HL-60 (cell line): Measurements from ENCODE around the gene C2CD5.

Source experiments
- DNase-seq, 2 experiments: peaks; one replicate each; pipeline ENCODE4 v3.0.0-alpha.2; 2010 to 2020; ENCODE audit warnings: low read depth in 1 of 2, low spot score in 1 of 2
- H3K27ac ChIP-seq: fragments of 250-450 bp; sonication (Bioruptor Pico); replicated peaks from 2 replicates; pipeline ENCODE4 v1.5.1; 2020; ENCODE audit warnings: mild to moderate bottlenecking, moderate library complexity
- H3K27me3 ChIP-seq: fragments of 250-450 bp; sonication (Bioruptor Pico); 2 replicates; pipeline ENCODE4 v1.5.1; 2021; ENCODE audit warnings: mild to moderate bottlenecking, moderate library complexity; ENCODE audit not compliant: insufficient read depth, poor library complexity, severe bottlenecking
- H3K4me3 ChIP-seq: replicated peaks from 2 replicates; pipeline ENCODE4 v1.5.1; 2011; ENCODE audit warnings: mild to moderate bottlenecking, control low read depth, low read length; ENCODE audit not compliant: insufficient read depth
- CTCF ChIP-seq: IDR thresholded peaks from one replicate; pipeline ENCODE4 v1.5.1; 2011; ENCODE audit warnings: low read length, control low read depth, inconsistent platforms; ENCODE audit not compliant: insufficient read depth
- GABPA ChIP-seq: IDR thresholded peaks from 2 replicates; pipeline ENCODE4 v1.6.1; 2012; ENCODE audit warnings: low read depth
- POLR2AphosphoS5 ChIP-seq: IDR thresholded peaks from 2 replicates; pipeline ENCODE4 v1.6.1; 2012; ENCODE audit warnings: low read depth
- REST ChIP-seq: IDR thresholded peaks from 2 replicates; pipeline ENCODE4 v1.6.1; 2012; ENCODE audit warnings: low read depth; ENCODE audit not compliant: insufficient replicate concordance
- SPI1 ChIP-seq: IDR thresholded peaks from 2 replicates; pipeline ENCODE4 v1.6.1; 2012; ENCODE audit warnings: low read depth, mild to moderate bottlenecking, borderline replicate concordance

The C2CD5 gene

GRCh38 chr12:22545255-22545654 is 913 bp upstream of the C2CD5 start:
- no peak overlapping the region for H3K4me3 ChIP-seq
- no peak overlapping the region for H3K27ac ChIP-seq
- TF ChIP-seq REST (no peak), GABPA (no peak), POLR2AphosphoS5 (no peak), SPI1 (no peak), CTCF (no peak)
- no peaks in the 10 kb centered on the region for H3K27me3 ChIP-seq
- DNase-seq = no peak

- TF ChIP-seq CTCF = no peak
- Histone ChIP-seq H3K27me3 (no peaks in the 10 kb centered on the region), H3K27ac (peak overlapping the region; percentile 90), H3K4me3 (peak overlapping the region; percentile 71)
- DNase-seq = peak; percentile 30 to 52
Measured at GRCh38 chr12:22543246-22544037, 900 bp downstream of the C2CD5 start.

GRCh38 chr12:22541496-22542155 is 2.7 kb downstream of the C2CD5 start:
- TF ChIP-seq REST (no peak), POLR2AphosphoS5 (no peak), SPI1 (no peak), CTCF (no peak), GABPA (no peak)
- no peaks in the 10 kb centered on the region for H3K27me3 ChIP-seq
- DNase-seq = peak in 1 of 2 experiments; percentile 43
- H3K27ac ChIP-seq = no peak overlapping the region
- H3K4me3 ChIP-seq = no peak overlapping the region
